OCI-M2 (cell line): ENCODE data around the gene PRDM16.

ENCODE experiments used
- DNase-seq: peaks from one replicate; lab custom pipeline; 2025; ENCODE audit not compliant: unreplicated experiment; lab: John Stamatoyannopoulos, UW

The PRDM16 gene

GRCh38 chr1:3314491-3315381 is 245.7 kb downstream of the PRDM16 start:
- DNase-seq = no peak

GRCh38 chr1:3315399-3316339 is 246.7 kb downstream of the PRDM16 start:
- DNase-seq = no peak

- no peak for DNase-seq
Measured at GRCh38 chr1:3316340-3316943, 247.4 kb downstream of the PRDM16 start.

- DNase-seq = no peak
Measured at GRCh38 chr1:3317456-3317855, 248.5 kb downstream of the PRDM16 start.

- DNase-seq = no peak
Measured at GRCh38 chr1:3318329-3318728, 249.3 kb downstream of the PRDM16 start.

- no peak for DNase-seq
Measured at GRCh38 chr1:3319874-3320245, 250.9 kb downstream of the PRDM16 start.

GRCh38 chr1:3320246-3321152 is 251.5 kb downstream of the PRDM16 start:
- no peak for DNase-seq

GRCh38 chr1:3321559-3322449 is 252.8 kb downstream of the PRDM16 start:
- no peak for DNase-seq

- DNase-seq = no peak
Measured at GRCh38 chr1:3322450-3323020, 253.5 kb downstream of the PRDM16 start.

- no peak for DNase-seq
Measured at GRCh38 chr1:3323021-3323795, 254.2 kb downstream of the PRDM16 start.

GRCh38 chr1:3323796-3324703 is 255.0 kb downstream of the PRDM16 start:
- DNase-seq = no peak

GRCh38 chr1:3324704-3325535 is 255.9 kb downstream of the PRDM16 start:
- DNase-seq = no peak

GRCh38 chr1:3326516-3327388 is 257.7 kb downstream of the PRDM16 start:
- no peak for DNase-seq

GRCh38 chr1:3327389-3327702 is 258.3 kb downstream of the PRDM16 start:
- DNase-seq = no peak

- DNase-seq = no peak
Measured at GRCh38 chr1:3327936-3328590, 259.1 kb downstream of the PRDM16 start.
